OCI-LY1 (cell line): ENCODE results near the gene MVB12B.

Source experiments
- H2AFZ ChIP-seq: fragments of 200-600 bp; sonication (generic), shearing (Covaris generic); 2 replicates; pipeline ENCODE4 v1.6.0; 2014; ENCODE audit warnings: antibody characterized with exemption, mild to moderate bottlenecking, low read length
- H3F3A ChIP-seq: fragments of 200-600 bp; sonication (generic), shearing (Covaris generic); 2 replicates; pipeline ENCODE4 v1.6.0; 2014; ENCODE audit warnings: mild to moderate bottlenecking, antibody characterized with exemption, low read length, moderate library complexity; ENCODE audit not compliant: insufficient read depth
- H3K27ac ChIP-seq: fragments of 200-600 bp; sonication (generic); 2 replicates; pipeline ENCODE4 v1.5.1; 2014; ENCODE audit warnings: low read length, mixed run types, mild to moderate bottlenecking, low read depth; ENCODE audit not compliant: poor library complexity, severe bottlenecking
- H3K27me3 ChIP-seq: fragments of 200-600 bp; sonication (generic); 2 replicates; pipeline ENCODE4 v1.6.0; 2014; ENCODE audit warnings: antibody characterized with exemption, mild to moderate bottlenecking, low read length, moderate library complexity; ENCODE audit not compliant: insufficient read depth
- H3K36me3 ChIP-seq: fragments of 200-600 bp; sonication (generic); 2 replicates; pipeline ENCODE4 v1.6.1; 2014; ENCODE audit warnings: mild to moderate bottlenecking, antibody characterized with exemption, low read length, moderate library complexity, mixed read lengths; ENCODE audit not compliant: insufficient read depth
- H3K4me1 ChIP-seq: fragments of 200-600 bp; sonication (generic); 2 replicates; pipeline ENCODE4 v1.5.1; 2014; ENCODE audit warnings: mild to moderate bottlenecking, low read length, moderate library complexity; ENCODE audit not compliant: insufficient read depth, severe bottlenecking
- H3K4me2 ChIP-seq: fragments of 200-600 bp; sonication (generic), shearing (Covaris generic); 2 replicates; pipeline ENCODE4 v1.6.1; 2014; ENCODE audit warnings: low read length
- H3K4me3 ChIP-seq: fragments of 200-600 bp; sonication (generic); 2 replicates; pipeline ENCODE4 v1.5.1; 2014; ENCODE audit warnings: low read length, low read depth, mild to moderate bottlenecking, mixed read lengths; ENCODE audit not compliant: poor library complexity, severe bottlenecking
- H3K79me2 ChIP-seq: fragments of 200-600 bp; shearing (Covaris generic); 2 replicates; pipeline ENCODE4 v1.6.1; 2016; ENCODE audit warnings: mixed run types, low read length, mixed read lengths; ENCODE audit not compliant: insufficient read depth
- H3K9ac ChIP-seq: fragments of 200-600 bp; sonication (generic), shearing (Covaris generic); 2 replicates; pipeline ENCODE4 v1.6.1; 2014; ENCODE audit warnings: mild to moderate bottlenecking, low read length, mixed read lengths
- H3K9me2 ChIP-seq: fragments of 200-600 bp; sonication (generic), shearing (Covaris generic); 2 replicates; pipeline ENCODE4 v1.6.1; 2014; ENCODE audit warnings: low read depth, mild to moderate bottlenecking, low read length, mixed read lengths
- H3K9me3 ChIP-seq: fragments of 200-600 bp; shearing (Covaris generic); 2 replicates; pipeline ENCODE4 v1.6.1; 2014; ENCODE audit warnings: low read length, mixed read lengths
- H4K20me1 ChIP-seq: fragments of 200-600 bp; sonication (generic), shearing (Covaris generic); 2 replicates; pipeline ENCODE4 v1.6.0; 2016; ENCODE audit warnings: mild to moderate bottlenecking, low read length; ENCODE audit not compliant: insufficient read depth
- CTCF ChIP-seq: fragments of 200-600 bp; sonication (generic), shearing (Covaris generic); IDR thresholded peaks from 2 replicates; pipeline ENCODE4 v1.5.1; 2017; ENCODE audit warnings: mild to moderate bottlenecking, antibody characterized with exemption, low read length, moderate library complexity, mixed read lengths
- EZH2 ChIP-seq: fragments of 200-600 bp; sonication (generic), shearing (Covaris generic); IDR thresholded peaks from 2 replicates; pipeline ENCODE4 v1.8.0; 2017; ENCODE audit warnings: borderline replicate concordance, mixed run types, mild to moderate bottlenecking, antibody characterized with exemption, low read length, moderate library complexity, mixed read lengths

Gene MVB12B

GRCh38 chr9:126329476-126330275, 3.0 kb downstream of the MVB12B start:
- Histone ChIP-seq H4K20me1 (no peaks in the 10 kb centered on the region), H3K4me2 (no peak overlapping the region), H3K9me2 (no peaks in the 10 kb centered on the region), H3K9ac (no peak overlapping the region), H3F3A (no peaks in the 10 kb centered on the region), H2AFZ (no peak overlapping the region), H3K27ac (no peak overlapping the region), H3K27me3 (peaks cover 10% of the 10 kb centered on the region), H3K4me1 (peaks cover 4% of the 10 kb centered on the region), H3K4me3 (no peak overlapping the region), H3K36me3 (no peaks in the 10 kb centered on the region), H3K79me2 (no peaks in the 10 kb centered on the region), H3K9me3 (no peaks in the 10 kb centered on the region)
- no peak for TF ChIP-seq CTCF
- no peak for TF ChIP-seq EZH2

- no peak overlapping the region for H3K27ac ChIP-seq
- H3K4me3 ChIP-seq: no peak overlapping the region
- no peaks in the 10 kb centered on the region for H3K9me2 ChIP-seq
- TF ChIP-seq CTCF: no peak
- TF ChIP-seq EZH2: no peak
- peaks cover 4% of the 10 kb centered on the region for H3K4me1 ChIP-seq
- no peaks in the 10 kb centered on the region for H3K36me3 ChIP-seq
- no peak overlapping the region for H3K4me2 ChIP-seq
- no peak overlapping the region for H2AFZ ChIP-seq
- H4K20me1 ChIP-seq: no peaks in the 10 kb centered on the region
- H3K27me3 ChIP-seq: peaks cover 10% of the 10 kb centered on the region
- H3K9ac ChIP-seq: no peak overlapping the region
- no peaks in the 10 kb centered on the region for H3F3A ChIP-seq
- H3K79me2 ChIP-seq: no peaks in the 10 kb centered on the region
- H3K9me3 ChIP-seq: no peaks in the 10 kb centered on the region
These were observed 3.9 kb downstream of the MVB12B start for GRCh38 chr9:126330536-126330935.

GRCh38 chr9:126331964-126332748, 5.5 kb downstream of the MVB12B start:
- no peaks in the 10 kb centered on the region for H4K20me1 ChIP-seq
- TF ChIP-seq CTCF (no peak), EZH2 (no peak)
- no peak overlapping the region for H3K9ac ChIP-seq
- H3F3A ChIP-seq: no peaks in the 10 kb centered on the region
- peaks cover 3% of the 10 kb centered on the region for H3K4me1 ChIP-seq
- no peaks in the 10 kb centered on the region for H3K79me2 ChIP-seq
- no peaks in the 10 kb centered on the region for H3K9me3 ChIP-seq
- no peaks in the 10 kb centered on the region for H3K9me2 ChIP-seq
- no peak overlapping the region for H3K4me2 ChIP-seq
- no peak overlapping the region for H2AFZ ChIP-seq
- H3K4me3 ChIP-seq: no peak overlapping the region
- peaks cover 5% of the 10 kb centered on the region; the same call in 1 of the 2 replicates for H3K27me3 ChIP-seq
- H3K27ac ChIP-seq: no peak overlapping the region
- H3K36me3 ChIP-seq: no peaks in the 10 kb centered on the region
